B cell (primary cell): ENCODE results near the gene GP1BB. TPM values are rescaled to one million over a fixed set of nuclear protein-coding genes. Genes with fewer than 3 reads are reported as not detected.

Experiments used
- ATAC-seq: fragments of 200-7000 bp; cut with Tn5 transposase; one replicate; pipeline ENCODE4 v1.10.0; 2021; ENCODE audit warnings: low read depth, mild to moderate bottlenecking, moderate number of reproducible peaks, moderate library complexity
- CTCF ChIA-PET: fragments of 350-600 bp; sonication (Branson Sonifier 250); formaldehyde crosslinking; loops from one replicate; lab custom pipeline; 2021; ENCODE audit warnings: antibody characterized with exemption, inconsistent platforms; lab: Charles Lee
- POLR2A ChIA-PET: fragments of 350-600 bp; sonication (Branson Sonifier 250); formaldehyde crosslinking; loops from one replicate; lab custom pipeline; 2021; ENCODE audit warnings: antibody characterized with exemption; lab: Charles Lee
- DNase-seq: peaks from one replicate; pipeline ENCODE4 v3.0.0; 2013
- H2AFZ ChIP-seq: 2 replicates; pipeline ENCODE4 v1.6.1; 2012; ENCODE audit warnings: mild to moderate bottlenecking, low read depth, low read length; ENCODE audit not compliant: insufficient read depth, poor library complexity, severe bottlenecking
- H3K27ac ChIP-seq, 2 donors: 1 replicate in 1 of 2; 2 replicates in 1 of 2; pipeline ENCODE4 v1.5.1; 2012 to 2013; ENCODE audit warnings: low read length in 2 of 2, mild to moderate bottlenecking in 2 of 2, moderate library complexity in 1 of 2
- H3K27me3 ChIP-seq, 4 experiments: fragments of 200-600 bp in 1 of 4; sonication (generic) in 1 of 4; replicated peaks in 1 of 4; 1 replicate in 2 of 4; 2 replicates in 2 of 4; pipeline versions ENCODE4 v1.6.1 to v1.7.0; 2013 to 2016; ENCODE audit warnings: low read length in 3 of 4, mild to moderate bottlenecking in 2 of 4, mixed read lengths in 1 of 4, moderate library complexity in 1 of 4; ENCODE audit not compliant: insufficient read depth in 4 of 4, control insufficient read depth in 3 of 4; ENCODE audit errors: control extremely low read depth in 1 of 4
- H3K36me3 ChIP-seq, 2 experiments: replicated peaks in 1 of 2; 1 replicate in 1 of 2; 2 replicates in 1 of 2; pipeline versions ENCODE4 v1.6.1 to v1.7.1; 2013; ENCODE audit warnings: low read length in 1 of 2; ENCODE audit not compliant: insufficient read depth in 2 of 2, control insufficient read depth in 1 of 2; ENCODE audit errors: control extremely low read depth in 1 of 2, extremely low read depth in 1 of 2
- H3K4me1 ChIP-seq, 2 donors: fragments of 200-600 bp in 1 of 2; sonication (generic) in 1 of 2; 1 replicate in 1 of 2; 2 replicates in 1 of 2; pipeline versions ENCODE4 v1.5.1 to v1.6.1; 2013 to 2017; ENCODE audit warnings: low read length in 2 of 2; ENCODE audit not compliant: control insufficient read depth in 2 of 2, insufficient read depth in 2 of 2
- H3K4me2 ChIP-seq: replicated peaks from 2 replicates; pipeline ENCODE3; 2012; ENCODE audit warnings: mild to moderate bottlenecking, low read depth, low read length; ENCODE audit not compliant: poor library complexity, severe bottlenecking
- H3K4me3 ChIP-seq, 5 experiments: fragments of 200-600 bp in 1 of 5; sonication (generic) in 1 of 5; 1 replicate in 3 of 5; 2 replicates in 2 of 5; pipeline versions ENCODE4 v1.5.1 to v1.7.0; 2011 to 2016; ENCODE audit warnings: low read length in 4 of 5, mild to moderate bottlenecking in 4 of 5, low read depth in 2 of 5, control low read depth in 1 of 5, moderate library complexity in 1 of 5; ENCODE audit not compliant: insufficient read depth in 1 of 5; ENCODE audit errors: control extremely low read depth in 1 of 5, extremely low read depth in 1 of 5
- H3K79me2 ChIP-seq: fragments of 200-600 bp; sonication (generic); one replicate; pipeline ENCODE4 v1.6.0; 2016; ENCODE audit warnings: low read length; ENCODE audit not compliant: control insufficient read depth, insufficient read depth
- H3K9ac ChIP-seq: fragments of 200-600 bp; sonication (generic); 2 replicates; pipeline ENCODE4 v1.6.1; 2017; ENCODE audit warnings: mild to moderate bottlenecking, low read length, moderate library complexity
- H3K9me3 ChIP-seq, 3 donors: one replicate each; pipeline versions ENCODE4 v1.6.1 to v1.7.1; 2013; ENCODE audit warnings: low read length in 2 of 3; ENCODE audit not compliant: control insufficient read depth in 2 of 3, insufficient read depth in 1 of 3; ENCODE audit errors: control extremely low read depth in 1 of 3
- H4K20me1 ChIP-seq: 2 replicates; pipeline ENCODE4 v1.6.0; 2012; ENCODE audit warnings: mild to moderate bottlenecking, low read length; ENCODE audit not compliant: insufficient read depth, control insufficient read depth, poor library complexity, severe bottlenecking
- H3K27ac Mint-ChIP-seq: one replicate; pipeline ENCODE4 v1.8.0; 2021; ENCODE audit warnings: mixed read lengths
- H3K27me3 Mint-ChIP-seq: one replicate; pipeline ENCODE4 v1.8.0; 2021; ENCODE audit warnings: mixed read lengths
- H3K4me1 Mint-ChIP-seq: one replicate; pipeline ENCODE4 v1.8.0; 2021; ENCODE audit warnings: mixed read lengths
- H3K4me3 Mint-ChIP-seq: one replicate; pipeline ENCODE4 v1.8.0; 2021; ENCODE audit warnings: mixed read lengths
- H3K9me3 Mint-ChIP-seq: one replicate; pipeline ENCODE4 v1.8.0; 2022; ENCODE audit warnings: mixed read lengths; ENCODE audit not compliant: insufficient read depth
- CTCF ChIP-seq: fragments of 200-600 bp; IDR thresholded peaks from one replicate; pipeline ENCODE4 v1.8.0; 2022; ENCODE audit warnings: antibody characterized with exemption, mild to moderate bottlenecking
- EZH2 ChIP-seq: IDR thresholded peaks from 2 replicates; pipeline ENCODE4 v1.6.1; 2012; ENCODE audit warnings: borderline replicate concordance, low read depth, mild to moderate bottlenecking, moderate library complexity, low read length; ENCODE audit not compliant: insufficient read depth, poor library complexity, severe bottlenecking
- WGBS: methylation state at CpG from one replicate; pipeline ENCODE4 v1.1.5; 2013; ENCODE audit warnings: missing lambda C conversion rate; ENCODE audit not compliant: insufficient coverage; 5-methylcytosine and 5-hydroxymethylcytosine counted together
- intact Hi-C: fragments of 100-400 bp; cut with micrococcal nuclease; formaldehyde crosslinking; loops from one replicate; pipeline ENCODE4 v1.10.0; 2022
- polyA plus RNA-seq: library from polyadenylated mRNA; depleted of rRNA; stranded (reverse); fragments of >200 nt; gene quantifications from 2 replicates; pipeline ENCODE4 v1.2.3, GENCODE V29; 2012
- total RNA-seq, 2 donors: library from RNA; stranded (reverse); fragments of 120-200 nt in 1 of 2; gene quantifications; 1 replicate in 1 of 2; 2 replicates in 1 of 2; pipeline versions ENCODE4 v1.2.3 to v1.2.4, GENCODE V29; 2013 to 2022

Gene GP1BB
- total and polyA plus RNA-seq, 2 donors (not counting 1 experiment from before 2014, with no cell fraction given), result 0.31 TPM; not detected in 1

- ChIA-PET CTCF (interaction anchor here (1.2 kb wide), 1 partner anchor 17 kb away, joined by 4 read pairs; no protein-coding TSS in a partner anchor), POLR2A (interaction anchor here (0.5 kb wide), 1 partner anchor 153 kb away, joined by 3 read pairs; no protein-coding TSS in a partner anchor)
- H3K4me1 Mint-ChIP-seq, result no peaks in the 10 kb centered on the region
- no peak overlapping the region for H3K4me2 ChIP-seq
- H3K27ac ChIP-seq, result no peak overlapping the region
- H3K4me1 ChIP-seq, result no peaks in the 10 kb centered on the region
- 80% methylated on average over 12 of the region's 12 CpGs for WGBS
- H2AFZ ChIP-seq, result no peak overlapping the region
- no peaks in the 10 kb centered on the region for H3K79me2 ChIP-seq
- no peaks in the 10 kb centered on the region for H4K20me1 ChIP-seq
- intact Hi-C loops, result no loop called here
- DNase-seq, result no peak
- H3K9ac ChIP-seq, result no peak overlapping the region
- ATAC-seq, result no peak
- no peak for TF ChIP-seq CTCF
- no peak for TF ChIP-seq EZH2
- no peaks in the 10 kb centered on the region for H3K9me3 ChIP-seq
- H3K4me3 Mint-ChIP-seq, result no peak overlapping the region
- no peak overlapping the region for H3K4me3 ChIP-seq
- H3K9me3 Mint-ChIP-seq, result no peaks in the 10 kb centered on the region
- H3K27me3 Mint-ChIP-seq, result peaks cover 4% of the 10 kb centered on the region
- H3K27me3 ChIP-seq, result peaks cover 0 to 12% (median 2%) of the 10 kb centered on the region in 4 experiments
- H3K27ac Mint-ChIP-seq, result no peak overlapping the region
- no peaks in the 10 kb centered on the region for H3K36me3 ChIP-seq
Measured at GRCh38 chr22:19747551-19747950, 24.2 kb downstream of the GP1BB start.

DNA sequence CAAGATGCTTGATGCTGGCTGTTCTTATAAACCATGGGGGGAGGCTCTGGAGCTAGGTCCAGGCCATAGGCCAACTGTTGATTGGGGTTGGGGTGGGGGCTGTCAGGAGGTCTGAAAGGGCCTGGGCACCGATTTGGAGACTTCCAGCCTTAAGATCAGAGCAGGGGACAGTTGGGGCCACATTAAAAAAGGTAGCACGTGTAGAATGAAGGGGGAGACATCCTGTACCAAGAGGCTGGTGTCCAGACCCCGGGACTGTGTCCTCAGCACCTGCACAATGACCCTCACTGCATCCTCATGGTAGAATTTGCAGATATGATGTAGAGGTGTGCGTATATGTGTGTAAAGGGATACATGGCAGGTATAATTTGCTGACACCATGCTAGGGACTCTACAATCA lies 24.8 kb downstream of the GP1BB start:
- Histone ChIP-seq H3K27ac (no peak overlapping the region), H2AFZ (no peak overlapping the region), H3K4me3 (no peak overlapping the region), H3K9me3 (no peaks in the 10 kb centered on the region), H3K4me2 (no peak overlapping the region), H3K36me3 (no peaks in the 10 kb centered on the region), H4K20me1 (no peaks in the 10 kb centered on the region), H3K79me2 (no peaks in the 10 kb centered on the region), H3K9ac (no peak overlapping the region), H3K27me3 (peaks cover 0 to 18% (median 2%) of the 10 kb centered on the region in 4 experiments), H3K4me1 (no peaks in the 10 kb centered on the region)
- intact Hi-C loops, result no loop called here
- no CpG with 5 or more reads among the region's 4 CpGs for WGBS
- ChIA-PET CTCF (no interaction called here), POLR2A (interaction anchor here (0.5 kb wide), 1 partner anchor 152 kb away, joined by 3 read pairs; no protein-coding TSS in a partner anchor)
- Mint-ChIP-seq H3K4me1 (no peaks in the 10 kb centered on the region), H3K9me3 (no peaks in the 10 kb centered on the region), H3K27ac (no peak overlapping the region), H3K4me3 (no peak overlapping the region), H3K27me3 (peaks cover 10% of the 10 kb centered on the region)
- ATAC-seq, result no peak
- no peak for DNase-seq
- no peak for TF ChIP-seq CTCF
- TF ChIP-seq EZH2, result no peak
